ENCODE data around the gene SMIM24.
A peak's percentile ranks its signal among the peaks of the same experiment; 100 is the strongest.

Gene SMIM24

GRCh38 chr19:3522421-3523360 is 42.4 kb upstream of the SMIM24 start:
- Histone ChIP-seq H3K9me3 (ENCODE audit: severe bottlenecking) (no peaks in the 10 kb centered on the region), H3K4me3 (ENCODE audit: severe bottlenecking) (no peak overlapping the region), H3K36me3 (ENCODE audit: low read depth) (peaks cover 48% of the 10 kb centered on the region), H3K27ac (ENCODE audit: poor library complexity, severe bottlenecking) (no peak overlapping the region), H3K27me3 (ENCODE audit: insufficient read depth, poor library complexity, severe bottlenecking) (no peaks in the 10 kb centered on the region), H3K4me1 (ENCODE audit: insufficient read depth, poor library complexity, severe bottlenecking) (peaks cover 11% of the 10 kb centered on the region)
- DNase-seq (ENCODE audit: low spot score) (no peak), ATAC-seq (ENCODE audit: low read depth) (no peak)
- TF ChIP-seq CTCF (IDR thresholded peaks at IDR 0.05; ENCODE audit: poor library complexity, severe bottlenecking) = no peak

- no peak for ATAC-seq (ENCODE audit: low read depth)
- no peaks in the 10 kb centered on the region for H3K27me3 ChIP-seq (ENCODE audit: insufficient read depth, poor library complexity, severe bottlenecking)
- no peak for TF ChIP-seq CTCF (IDR thresholded peaks at IDR 0.05; ENCODE audit: poor library complexity, severe bottlenecking)
- no peaks in the 10 kb centered on the region for H3K9me3 ChIP-seq (ENCODE audit: severe bottlenecking)
- peaks cover 33% of the 10 kb centered on the region for H3K36me3 ChIP-seq (ENCODE audit: low read depth)
- no peak for DNase-seq (ENCODE audit: low spot score)
- H3K27ac ChIP-seq (ENCODE audit: poor library complexity, severe bottlenecking) = peak overlapping the region; percentile 29
- peaks cover 11% of the 10 kb centered on the region for H3K4me1 ChIP-seq (ENCODE audit: insufficient read depth, poor library complexity, severe bottlenecking)
- no peak overlapping the region for H3K4me3 ChIP-seq (ENCODE audit: severe bottlenecking)
Observed at GRCh38 chr19:3521104-3521445, 40.8 kb upstream of the SMIM24 start.

GRCh38 chr19:3520166-3521103 is 40.1 kb upstream of the SMIM24 start:
- TF ChIP-seq CTCF (IDR thresholded peaks at IDR 0.05; ENCODE audit: poor library complexity, severe bottlenecking) = peak; percentile 6
- Histone ChIP-seq H3K27me3 (ENCODE audit: insufficient read depth, poor library complexity, severe bottlenecking) (no peaks in the 10 kb centered on the region), H3K36me3 (ENCODE audit: low read depth) (peaks cover 27% of the 10 kb centered on the region), H3K4me1 (ENCODE audit: insufficient read depth, poor library complexity, severe bottlenecking) (peaks cover 11% of the 10 kb centered on the region), H3K9me3 (ENCODE audit: severe bottlenecking) (no peaks in the 10 kb centered on the region), H3K4me3 (ENCODE audit: severe bottlenecking) (no peak overlapping the region), H3K27ac (ENCODE audit: poor library complexity, severe bottlenecking) (peak overlapping the region; percentile 29)
- ATAC-seq (ENCODE audit: low read depth) = peak; percentile 84
- DNase-seq (ENCODE audit: low spot score) = no peak

GRCh38 chr19:3519126-3519525 is 38.8 kb upstream of the SMIM24 start:
- no peaks in the 10 kb centered on the region for H3K9me3 ChIP-seq (ENCODE audit: severe bottlenecking)
- peaks cover 11% of the 10 kb centered on the region for H3K4me1 ChIP-seq (ENCODE audit: insufficient read depth, poor library complexity, severe bottlenecking)
- H3K27me3 ChIP-seq (ENCODE audit: insufficient read depth, poor library complexity, severe bottlenecking) = no peaks in the 10 kb centered on the region
- no peak for TF ChIP-seq CTCF (IDR thresholded peaks at IDR 0.05; ENCODE audit: poor library complexity, severe bottlenecking)
- H3K36me3 ChIP-seq (ENCODE audit: low read depth) = peaks cover 18% of the 10 kb centered on the region
- H3K4me3 ChIP-seq (ENCODE audit: severe bottlenecking) = no peak overlapping the region
- ATAC-seq (ENCODE audit: low read depth) (no peak), DNase-seq (ENCODE audit: low spot score) (no peak)
- H3K27ac ChIP-seq (ENCODE audit: poor library complexity, severe bottlenecking) = no peak overlapping the region
